T-helper 17 cell (primary cell): ENCODE measurements around the gene TRIM67. TPM values are rescaled to one million over a fixed set of nuclear protein-coding genes. Genes with fewer than 3 reads are reported as not detected.

Experiments used
- ATAC-seq: fragments of 150-1000 bp; cut with Tn5 transposase; 2 replicates; pipeline ENCODE4 v1.10.0; 2021; ENCODE audit warnings: mild to moderate bottlenecking, moderate library complexity
- DNase-seq, 3 donors: peaks; one replicate each; pipeline versions ENCODE4 v3.0.0 to v3.0.0-alpha.2; 2020 to 2021
- H3K9me3 ChIP-seq: one replicate; pipeline ENCODE4 v1.7.0; 2013; ENCODE audit warnings: low read length, mild to moderate bottlenecking; ENCODE audit not compliant: control insufficient read depth, poor library complexity, severe bottlenecking
- H3K27ac Mint-ChIP-seq: one replicate; pipeline ENCODE4 v1.8.0; 2022; ENCODE audit warnings: mild to moderate bottlenecking, moderate library complexity, mixed read lengths
- H3K27me3 Mint-ChIP-seq: one replicate; pipeline ENCODE4 v1.8.0; 2022; ENCODE audit warnings: mixed read lengths
- H3K36me3 Mint-ChIP-seq: one replicate; pipeline ENCODE4 v1.8.0; 2022; ENCODE audit warnings: low read depth, mixed read lengths
- H3K4me1 Mint-ChIP-seq: one replicate; pipeline ENCODE4 v1.8.0; 2022; ENCODE audit warnings: mild to moderate bottlenecking, mixed read lengths
- H3K4me3 Mint-ChIP-seq: one replicate; pipeline ENCODE4 v1.8.0; 2022; ENCODE audit warnings: mild to moderate bottlenecking, moderate library complexity, mixed read lengths
- total RNA-seq, 4 donors: library from RNA in 2 of 4; stranded (reverse) in 2 of 4; gene quantifications; one replicate each; pipeline ENCODE4 v1.2.3 and lab custom pipeline; 2022 to 2026

Gene TRIM67
- total RNA-seq, 2 donors from 2014 or later = not detected

DNA sequence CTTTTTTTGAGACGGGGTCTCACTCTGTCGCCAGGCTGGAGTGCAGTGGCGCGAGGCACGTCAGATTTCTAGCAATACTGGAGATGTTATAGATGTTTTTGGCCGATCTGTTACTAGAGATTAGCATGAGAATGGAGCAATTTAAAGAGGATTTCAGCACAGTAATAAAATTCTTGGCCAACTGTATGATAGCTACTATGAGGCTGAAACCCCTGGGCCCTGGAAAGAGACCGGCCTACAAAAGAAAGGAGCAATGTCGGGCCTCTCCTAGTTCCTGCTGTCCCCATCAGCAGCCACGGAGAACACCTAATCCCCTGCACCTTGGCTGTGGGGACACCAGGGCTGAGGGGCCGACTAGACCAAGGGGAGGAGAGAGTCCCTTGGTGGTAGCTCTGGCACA lies 69.7 kb downstream of the TRIM67 start:
- H3K27ac Mint-ChIP-seq = peak overlapping the region; percentile 72
- ATAC-seq = no peak
- H3K36me3 Mint-ChIP-seq = peaks cover 5% of the 10 kb centered on the region
- no peaks in the 10 kb centered on the region for H3K9me3 ChIP-seq
- no peak for DNase-seq
- no peaks in the 10 kb centered on the region for H3K27me3 Mint-ChIP-seq
- H3K4me3 Mint-ChIP-seq = no peak overlapping the region
- H3K4me1 Mint-ChIP-seq = peaks cover 35% of the 10 kb centered on the region

DNA sequence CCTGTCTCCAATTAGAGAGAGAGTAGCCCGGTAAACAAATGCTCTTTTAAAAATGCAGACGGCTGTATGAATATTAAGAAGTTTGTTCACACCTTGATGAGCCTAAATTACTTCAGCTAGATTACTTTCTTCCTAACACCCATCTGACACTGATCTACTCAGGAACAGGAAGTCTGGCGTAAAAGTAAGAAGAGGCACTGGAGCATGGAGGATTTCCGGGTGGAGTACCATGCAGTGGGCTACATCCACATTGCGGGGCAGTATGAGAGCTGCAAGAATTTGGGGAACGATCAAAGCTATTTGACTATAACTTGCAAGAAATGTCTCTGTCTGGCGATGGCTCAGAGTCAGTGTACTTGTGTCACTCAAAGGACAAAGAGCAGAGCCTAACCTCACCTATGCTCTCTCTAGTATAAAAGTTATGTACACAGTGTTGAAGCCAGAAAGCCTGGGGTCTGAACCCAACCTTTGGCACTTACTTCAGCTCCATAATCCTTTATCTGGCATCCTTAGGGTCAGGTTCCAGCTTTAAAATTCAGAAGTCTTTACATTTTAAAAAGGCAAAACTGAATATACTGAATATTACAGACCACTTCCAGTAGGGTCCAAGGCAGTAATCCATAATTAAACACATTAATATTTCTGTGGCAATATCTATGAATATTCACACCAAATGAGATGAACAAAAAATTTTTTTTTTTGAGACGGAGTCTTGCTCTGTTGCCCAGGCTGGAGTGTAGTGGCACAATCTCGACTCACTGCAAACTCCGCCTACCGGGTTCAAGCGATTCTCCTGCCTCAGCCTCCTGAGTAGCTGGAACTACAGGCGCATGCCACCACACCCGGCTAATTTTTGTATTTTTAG lies 71.2 kb downstream of the TRIM67 start:
- no peaks in the 10 kb centered on the region for H3K36me3 Mint-ChIP-seq
- H3K27ac Mint-ChIP-seq = peak overlapping the region; percentile 27
- ATAC-seq (no peak), DNase-seq (no peak)
- no peaks in the 10 kb centered on the region for H3K9me3 ChIP-seq
- H3K4me1 Mint-ChIP-seq = peaks cover 41% of the 10 kb centered on the region
- no peak overlapping the region for H3K4me3 Mint-ChIP-seq
- no peaks in the 10 kb centered on the region for H3K27me3 Mint-ChIP-seq

DNA sequence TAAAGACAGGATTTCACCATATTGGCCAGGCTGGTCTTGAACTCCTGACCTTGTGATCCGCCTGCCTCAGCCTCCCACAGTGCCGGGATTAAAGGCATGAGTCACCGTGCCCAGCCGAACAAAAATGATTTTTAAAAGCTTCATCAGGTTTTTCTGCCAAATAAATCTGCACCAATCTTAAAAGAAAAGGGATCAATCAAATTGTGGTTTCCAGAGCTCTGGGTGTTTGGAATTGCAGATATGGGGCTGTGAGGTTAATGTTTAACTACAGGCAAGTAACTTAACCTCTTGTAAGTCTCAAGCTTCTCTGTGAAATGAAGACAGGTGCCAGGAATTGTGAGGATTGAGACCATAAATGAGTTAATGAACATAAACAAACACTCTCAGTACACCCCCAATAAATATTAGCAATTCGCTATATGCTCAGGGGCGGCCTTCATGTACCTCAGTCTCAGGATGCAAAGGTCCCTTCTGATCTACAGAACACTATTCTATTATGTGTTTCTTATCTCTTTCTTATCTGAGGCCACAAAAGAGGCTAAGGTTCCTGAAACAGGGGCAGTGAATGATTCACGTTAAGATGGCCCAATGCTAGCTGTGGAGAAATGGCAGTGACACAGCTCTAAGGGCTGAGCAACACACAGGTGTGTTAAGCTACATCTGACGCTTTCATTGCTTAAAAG lies 72.0 kb downstream of the TRIM67 start:
- H3K27ac Mint-ChIP-seq = peak overlapping the region; percentile 27
- no peaks in the 10 kb centered on the region for H3K27me3 Mint-ChIP-seq
- no peak for ATAC-seq
- DNase-seq = no peak
- no peak overlapping the region for H3K4me3 Mint-ChIP-seq
- H3K4me1 Mint-ChIP-seq = peaks cover 45% of the 10 kb centered on the region
- peaks cover 2% of the 10 kb centered on the region for H3K36me3 Mint-ChIP-seq
- no peaks in the 10 kb centered on the region for H3K9me3 ChIP-seq

DNA sequence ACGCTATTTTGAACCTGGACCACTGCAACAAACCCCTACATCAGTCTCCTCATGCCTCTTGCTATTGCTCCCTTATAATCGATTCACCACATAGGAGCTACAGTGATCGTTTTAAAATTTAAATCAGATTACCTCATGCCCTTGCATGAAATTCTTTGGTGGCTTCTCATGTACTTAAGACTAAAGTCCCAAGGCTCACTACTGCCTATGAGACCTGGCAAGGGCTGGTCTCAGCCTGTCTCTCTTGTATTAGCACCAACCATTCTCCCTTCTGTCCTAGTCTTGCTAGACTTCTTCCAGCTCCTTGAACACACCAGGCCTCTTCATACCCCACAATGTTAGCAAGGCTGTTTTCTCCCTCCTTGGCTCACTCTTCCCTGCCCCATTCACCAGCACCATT lies 72.6 kb downstream of the TRIM67 start:
- H3K27ac Mint-ChIP-seq = peak overlapping the region; percentile 27

DNA sequence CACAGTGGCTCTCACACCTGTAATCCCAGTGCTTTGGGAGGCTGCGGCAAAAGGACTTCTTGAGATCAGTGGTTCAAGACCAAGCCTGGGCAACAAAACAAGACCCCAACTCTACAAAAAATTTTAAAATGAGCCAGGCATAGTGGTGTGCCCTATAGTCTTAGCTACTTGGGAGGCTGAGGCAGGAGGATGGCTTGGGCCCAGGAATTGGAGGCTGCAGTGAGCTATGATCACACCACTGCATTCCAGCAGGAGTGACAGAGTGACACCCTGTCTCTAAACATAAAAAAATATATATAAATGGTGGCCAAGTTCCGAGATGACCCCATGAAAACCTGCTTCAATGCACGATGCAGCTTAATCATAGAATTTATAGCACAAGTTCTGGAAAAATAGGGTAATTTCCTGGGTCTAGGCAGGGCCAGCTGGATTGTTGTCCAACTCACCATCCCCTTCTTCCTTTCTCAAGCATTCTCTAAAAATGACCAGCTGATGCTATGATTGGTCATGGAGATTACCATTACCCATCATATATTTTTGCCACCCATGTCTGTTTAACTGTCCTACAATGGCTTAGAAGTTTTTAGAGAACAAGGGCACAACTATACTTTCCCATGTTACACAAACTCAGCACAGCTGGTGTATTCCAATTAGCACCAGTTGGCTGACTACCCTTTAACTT lies 73.8 kb downstream of the TRIM67 start:
- Mint-ChIP-seq H3K27me3 (no peaks in the 10 kb centered on the region), H3K4me1 (peaks cover 50% of the 10 kb centered on the region), H3K27ac (no peak overlapping the region), H3K36me3 (peaks cover 2% of the 10 kb centered on the region), H3K4me3 (no peak overlapping the region)
- no peaks in the 10 kb centered on the region for H3K9me3 ChIP-seq
- DNase-seq = no peak
- ATAC-seq = no peak

More for the DNA sequence above, 72.6 kb downstream of the TRIM67 start:
- no peaks in the 10 kb centered on the region for H3K9me3 ChIP-seq
- Mint-ChIP-seq H3K27me3 (no peaks in the 10 kb centered on the region), H3K36me3 (peaks cover 2% of the 10 kb centered on the region), H3K4me1 (peaks cover 49% of the 10 kb centered on the region), H3K4me3 (no peak overlapping the region)
- ATAC-seq (no peak), DNase-seq (no peak)

DNA sequence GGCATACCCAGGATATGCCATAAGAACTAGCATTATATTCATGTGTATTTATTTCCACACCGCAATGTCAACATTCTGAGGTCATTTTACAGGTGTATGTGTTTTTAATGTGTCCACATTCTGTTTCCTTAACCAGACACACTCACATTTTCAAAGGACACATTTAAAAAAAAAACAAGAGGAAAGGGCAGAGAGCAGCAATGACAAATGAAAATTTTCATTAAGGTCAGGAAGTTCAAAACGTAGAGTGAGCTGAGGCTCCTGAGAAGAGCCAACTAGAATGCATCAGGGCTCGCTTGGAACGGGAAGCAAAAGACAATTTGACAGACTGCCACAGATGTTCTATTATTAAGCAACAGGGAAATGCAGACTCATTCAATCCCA lies 74.3 kb downstream of the TRIM67 start:
- peak overlapping the region; percentile 41 for H3K4me3 Mint-ChIP-seq
- DNase-seq (no peak), ATAC-seq (no peak)
- H3K4me1 Mint-ChIP-seq = peaks cover 47% of the 10 kb centered on the region
- H3K9me3 ChIP-seq = no peaks in the 10 kb centered on the region
- peaks cover 2% of the 10 kb centered on the region for H3K36me3 Mint-ChIP-seq
- no peaks in the 10 kb centered on the region for H3K27me3 Mint-ChIP-seq
- H3K27ac Mint-ChIP-seq = no peak overlapping the region

DNA sequence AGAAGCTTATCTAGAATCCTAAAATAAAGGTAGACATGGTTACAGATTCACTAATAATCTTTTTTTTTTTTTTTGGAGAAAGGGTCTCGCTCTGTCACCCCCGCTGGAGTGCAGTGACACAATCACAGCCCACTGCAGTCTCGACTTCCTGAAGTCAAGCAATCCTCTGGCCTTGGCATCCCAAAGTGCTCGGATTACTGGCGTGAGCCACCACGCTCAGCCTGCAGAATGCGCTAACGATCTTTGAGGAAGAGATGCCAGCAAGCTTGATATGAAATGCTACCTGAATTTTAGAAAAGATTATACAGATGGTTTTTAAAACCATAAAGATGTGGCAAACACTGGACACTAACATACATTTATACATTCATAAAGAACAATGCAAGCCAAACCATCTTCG lies 75.1 kb downstream of the TRIM67 start:
- Mint-ChIP-seq H3K27me3 (no peaks in the 10 kb centered on the region), H3K36me3 (peaks cover 2% of the 10 kb centered on the region), H3K4me1 (peaks cover 44% of the 10 kb centered on the region), H3K4me3 (no peak overlapping the region), H3K27ac (no peak overlapping the region)
- ATAC-seq = no peak
- no peak for DNase-seq
- H3K9me3 ChIP-seq = no peaks in the 10 kb centered on the region

DNA sequence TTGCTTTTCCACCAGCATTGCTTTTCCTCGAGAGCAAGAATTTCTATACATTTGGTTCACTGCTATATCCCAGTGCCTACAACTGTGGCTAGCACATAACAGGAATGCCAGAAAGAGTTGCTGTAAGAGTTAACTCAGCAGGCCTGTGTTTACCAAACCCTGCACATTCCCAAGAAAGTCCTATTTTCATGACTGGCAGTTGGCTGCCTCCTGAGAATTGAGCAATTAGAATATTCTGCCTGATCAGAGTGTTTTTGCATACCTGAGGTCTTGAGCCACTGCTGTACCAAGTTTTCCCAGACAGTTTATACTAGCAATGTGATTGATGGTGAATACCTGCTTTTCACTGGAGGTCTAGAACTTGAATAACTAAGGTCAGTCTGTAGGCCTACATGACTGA lies 76.4 kb downstream of the TRIM67 start:
- no peak overlapping the region for H3K27ac Mint-ChIP-seq
- H3K36me3 Mint-ChIP-seq = peaks cover 2% of the 10 kb centered on the region
- DNase-seq (no peak), ATAC-seq (no peak)
- peak overlapping the region; percentile 55 for H3K4me3 Mint-ChIP-seq
- H3K4me1 Mint-ChIP-seq = peaks cover 48% of the 10 kb centered on the region
- no peaks in the 10 kb centered on the region for H3K27me3 Mint-ChIP-seq
- H3K9me3 ChIP-seq = no peaks in the 10 kb centered on the region

DNA sequence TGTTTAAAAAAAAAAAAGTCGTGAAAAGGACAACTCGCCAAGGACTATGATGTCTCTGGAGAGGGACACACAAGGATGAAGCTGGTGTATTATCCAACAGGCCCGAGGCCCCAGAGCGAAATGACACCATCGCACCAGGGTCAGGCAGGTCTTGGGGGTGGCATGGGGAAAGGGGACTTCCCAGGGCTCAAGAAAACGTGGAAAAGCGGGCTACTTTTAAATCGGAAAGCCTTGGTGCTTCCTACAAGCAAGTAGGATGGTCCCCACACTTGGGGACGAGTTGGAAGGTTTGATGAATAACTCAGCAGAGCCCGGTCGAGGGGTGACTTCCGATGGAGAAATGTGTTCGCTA lies 78.6 kb downstream of the TRIM67 start:
- DNase-seq = no peak
- peak overlapping the region; percentile 96 for H3K4me3 Mint-ChIP-seq
- H3K4me1 Mint-ChIP-seq = peaks cover 61% of the 10 kb centered on the region
- ATAC-seq = no peak
- no peaks in the 10 kb centered on the region for H3K9me3 ChIP-seq
- peak overlapping the region; percentile 98 for H3K27ac Mint-ChIP-seq
- H3K36me3 Mint-ChIP-seq = peaks cover 2% of the 10 kb centered on the region
- H3K27me3 Mint-ChIP-seq = no peaks in the 10 kb centered on the region

DNA sequence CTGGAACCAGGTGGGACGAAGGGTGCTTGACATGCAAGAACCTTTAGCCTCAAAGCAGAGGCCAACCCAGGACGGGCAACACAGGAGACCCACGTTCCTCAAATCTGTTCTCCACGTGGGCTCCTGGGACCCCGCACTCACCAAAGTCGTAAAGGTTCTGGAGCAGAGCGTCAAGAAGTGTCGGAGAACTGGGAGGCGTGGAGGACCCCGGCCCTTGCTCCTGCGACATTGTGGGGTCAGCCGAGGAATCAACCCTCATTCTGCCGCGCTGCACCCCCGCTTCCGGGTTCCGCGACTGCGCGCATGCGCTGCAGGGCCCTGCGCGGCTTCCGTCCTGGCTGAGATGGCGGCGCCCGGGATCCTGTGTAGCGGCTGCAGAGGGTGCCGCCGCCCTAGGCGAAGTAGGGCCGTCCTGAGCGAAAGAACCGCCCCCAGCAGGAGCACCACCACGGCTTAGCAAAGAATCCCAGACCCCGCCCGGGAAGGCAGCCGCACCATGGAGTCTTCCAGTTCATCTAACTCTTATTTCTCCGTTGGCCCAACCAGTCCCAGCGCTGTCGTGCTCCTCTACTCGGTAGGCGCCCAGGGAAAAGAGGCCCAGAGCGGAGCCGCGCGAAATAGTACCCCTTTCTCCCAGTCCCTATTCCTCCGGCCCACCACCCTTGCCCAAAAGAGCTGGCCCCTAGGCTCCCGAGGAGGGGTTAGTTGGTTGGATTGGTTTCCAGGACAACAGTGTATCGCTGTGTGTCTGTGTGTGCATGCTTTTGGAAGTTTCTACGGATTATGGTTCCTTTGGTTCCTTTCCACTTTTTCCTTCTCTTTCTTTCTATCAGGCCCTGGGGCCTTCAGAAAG lies 79.3 kb downstream of the TRIM67 start, which contains the start of gene GNPAT:
TSS of gene GNPAT (plus strand) at position 330 of the 853 bp plus-strand sequence. CDS start at position 497, 167 bp downstream.
- Mint-ChIP-seq H3K27me3 (no peaks in the 10 kb centered on the region), H3K4me1 (peaks cover 62% of the 10 kb centered on the region), H3K4me3 (peak within 1 kb of the TSS; percentile 96), H3K27ac (peak within 1 kb of the TSS; percentile 98), H3K36me3 (peaks cover 2% of the 10 kb centered on the region)
- DNase-seq (peak; percentile 89 to 92 (median 90)), ATAC-seq (peak; percentile 98)
- no peaks in the 10 kb centered on the region for H3K9me3 ChIP-seq

DNA sequence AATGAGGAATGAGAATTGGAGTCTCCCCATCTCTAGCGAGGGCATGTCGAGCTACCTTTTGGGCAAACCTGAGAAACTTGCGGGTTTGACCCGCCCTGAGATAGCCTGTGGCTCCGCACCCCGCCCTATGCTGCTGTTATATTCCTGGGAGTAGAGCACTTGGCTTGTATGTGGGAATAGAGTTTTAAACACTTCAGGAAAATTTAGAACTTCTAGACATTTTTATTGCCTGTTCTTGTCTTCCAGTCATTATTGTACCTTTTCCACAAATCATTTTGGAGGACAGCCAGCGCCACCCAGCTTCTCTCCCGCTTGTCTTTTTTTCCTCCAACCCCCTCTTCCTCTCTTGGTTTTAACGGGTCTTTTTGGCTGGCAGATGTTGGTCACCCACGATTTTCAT lies 79.9 kb downstream of the TRIM67 start:
- H3K36me3 Mint-ChIP-seq = peaks cover 2% of the 10 kb centered on the region
- H3K27me3 Mint-ChIP-seq = no peaks in the 10 kb centered on the region
- H3K4me1 Mint-ChIP-seq = peaks cover 58% of the 10 kb centered on the region
- ATAC-seq (no peak), DNase-seq (no peak)
- peak overlapping the region; percentile 96 for H3K4me3 Mint-ChIP-seq
- peak overlapping the region; percentile 98 for H3K27ac Mint-ChIP-seq
- no peaks in the 10 kb centered on the region for H3K9me3 ChIP-seq

DNA sequence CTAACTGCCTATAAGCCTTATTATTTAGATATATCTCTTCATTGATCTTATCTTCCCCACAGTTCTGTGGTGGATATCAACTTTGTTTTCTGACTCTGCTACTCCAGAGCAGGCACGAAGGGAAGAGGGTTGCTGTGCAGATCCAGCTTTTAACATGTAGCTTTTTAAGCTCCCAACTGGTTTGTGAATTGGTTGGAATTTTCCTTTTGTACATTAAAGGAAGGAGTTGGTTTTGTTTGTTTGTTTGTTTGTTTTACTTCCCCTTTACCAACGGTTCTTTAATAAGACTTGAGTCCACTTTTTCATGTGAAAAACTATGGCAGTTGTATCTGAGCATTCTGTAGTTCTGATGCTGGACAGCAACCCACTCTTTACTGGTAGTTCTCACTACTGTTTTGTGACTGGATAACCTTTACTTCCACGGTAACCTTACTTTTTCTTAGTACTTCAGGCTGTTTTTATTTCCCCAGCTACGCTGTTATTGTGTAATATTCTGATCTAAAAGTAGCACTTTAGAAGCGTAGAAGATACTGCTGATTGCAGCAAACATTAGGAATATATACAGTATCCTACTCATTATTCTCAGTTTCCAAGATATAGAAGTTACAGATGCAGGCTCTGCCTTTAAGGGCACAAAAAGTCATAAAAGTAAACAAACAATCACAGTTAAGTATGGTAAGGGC lies 80.8 kb downstream of the TRIM67 start:
- Mint-ChIP-seq H3K4me3 (peak overlapping the region; percentile 96), H3K36me3 (peaks cover 2% of the 10 kb centered on the region), H3K27ac (peak overlapping the region; percentile 98), H3K27me3 (no peaks in the 10 kb centered on the region), H3K4me1 (peaks cover 59% of the 10 kb centered on the region)
- ATAC-seq = no peak
- H3K9me3 ChIP-seq = no peaks in the 10 kb centered on the region
- DNase-seq = no peak
